WTC11 (cell line): Measurements from ENCODE around the gene COL16A1. TPM values are rescaled to one million over a fixed set of nuclear protein-coding genes. Genes with fewer than 3 reads are reported as not detected.

ENCODE experiments used
- ATAC-seq: fragments of 200-7000 bp; cut with Tn5 transposase; 2 replicates; pipeline ENCODE4 v1.10.0; 2021; ENCODE audit warnings: mild to moderate bottlenecking, moderate library complexity
- CTCF ChIA-PET: fragments of 300-600 bp; sonication (Branson Sonifier 250); formaldehyde crosslinking; loops from one replicate; lab custom pipeline; 2021; ENCODE audit warnings: antibody characterized with exemption; lab: Charles Lee
- POLR2A ChIA-PET: fragments of 350-600 bp; sonication (Branson Sonifier 250); formaldehyde crosslinking; loops from one replicate; lab custom pipeline; 2021; ENCODE audit warnings: antibody characterized with exemption; lab: Charles Lee
- DNase-seq: peaks from one replicate; pipeline ENCODE4 v3.0.0; 2021; ENCODE audit warnings: low spot score
- H3K27ac Mint-ChIP-seq: 2 replicates; pipeline ENCODE4 v1.8.0; 2021; ENCODE audit warnings: mixed read lengths
- H3K27me3 Mint-ChIP-seq: 2 replicates; pipeline ENCODE4 v1.8.0; 2021; ENCODE audit warnings: low read depth, mild to moderate bottlenecking, moderate library complexity, mixed read lengths
- H3K36me3 Mint-ChIP-seq: 2 replicates; pipeline ENCODE4 v1.8.0; 2021; ENCODE audit warnings: mixed read lengths
- H3K4me1 Mint-ChIP-seq: 2 replicates; pipeline ENCODE4 v1.8.0; 2022; ENCODE audit warnings: mixed read lengths
- H3K4me3 Mint-ChIP-seq: 2 replicates; pipeline ENCODE4 v1.8.0; 2021; ENCODE audit warnings: mild to moderate bottlenecking, moderate library complexity, mixed read lengths
- H3K9me3 Mint-ChIP-seq: 2 replicates; pipeline ENCODE4 v1.8.0; 2021; ENCODE audit warnings: mixed read lengths
- ARID4B ChIP-seq: sonication (generic); formaldehyde crosslinking; IDR thresholded peaks from 2 replicates; pipeline ENCODE4 v1.8.0; 2023; ENCODE audit warnings: missing genetic modification reagents, mild to moderate bottlenecking, borderline replicate concordance
- CREM ChIP-seq: sonication (generic); formaldehyde crosslinking; IDR thresholded peaks from 2 replicates; pipeline ENCODE4 v1.8.1; 2022; ENCODE audit warnings: mild to moderate bottlenecking, missing genetic modification reagents, moderate library complexity
- E2F5 ChIP-seq: sonication (generic); formaldehyde crosslinking; IDR thresholded peaks from 2 replicates; pipeline ENCODE4 v1.8.1; 2022; ENCODE audit warnings: mild to moderate bottlenecking, moderate library complexity, missing genetic modification reagents
- EMX1 ChIP-seq: fragments of 250-450 bp; sonication (Bioruptor Pico); IDR thresholded peaks from 2 replicates; pipeline ENCODE4 v1.8.0; 2021; ENCODE audit warnings: mild to moderate bottlenecking
- FOXK1 ChIP-seq: sonication (generic); formaldehyde crosslinking; IDR thresholded peaks from 2 replicates; pipeline ENCODE4 v1.8.0; 2022; ENCODE audit warnings: mild to moderate bottlenecking, moderate library complexity, missing genetic modification reagents
- FOXP1 ChIP-seq: sonication (generic); formaldehyde crosslinking; IDR thresholded peaks from 2 replicates; pipeline ENCODE4 v1.8.0; 2022; ENCODE audit warnings: missing genetic modification reagents, mild to moderate bottlenecking, moderate library complexity, borderline replicate concordance
- GTF2I ChIP-seq: fragments of 250-450 bp; sonication (Bioruptor Pico); conservative IDR thresholded peaks from 2 replicates; pipeline ENCODE4 v1.4.0; 2021; ENCODE audit warnings: mild to moderate bottlenecking
- NFYB ChIP-seq: sonication (generic); formaldehyde crosslinking; conservative IDR thresholded peaks from 2 replicates; pipeline ENCODE4 v1.8.0; 2022; ENCODE audit warnings: low read depth, missing genetic modification reagents
- SOX15 ChIP-seq: fragments of 250-450 bp; sonication (Bioruptor Pico); IDR thresholded peaks from 2 replicates; pipeline ENCODE4 v1.9.0; 2021; ENCODE audit warnings: mild to moderate bottlenecking
- USF2 ChIP-seq: sonication (generic); formaldehyde crosslinking; IDR thresholded peaks from 2 replicates; pipeline ENCODE4 v1.8.1; 2023; ENCODE audit warnings: mild to moderate bottlenecking, missing genetic modification reagents, moderate library complexity
- ZNF219 ChIP-seq: sonication (generic); formaldehyde crosslinking; IDR thresholded peaks from 2 replicates; pipeline ENCODE4 v1.8.0; 2023; ENCODE audit warnings: missing genetic modification reagents, mild to moderate bottlenecking, borderline replicate concordance
- ZSCAN18 ChIP-seq: fragments of 250-450 bp; sonication (Bioruptor Pico); IDR thresholded peaks from 2 replicates; pipeline ENCODE4 v2.1.2; 2022; ENCODE audit warnings: mild to moderate bottlenecking, moderate library complexity
- total RNA-seq: library from RNA; stranded (reverse); gene quantifications from 3 replicates; pipeline ENCODE4 v1.2.3, GENCODE V29; 2021
- TF ChIP-seq, protein P1 (sequence below): sonication (generic); formaldehyde crosslinking; IDR thresholded peaks from 2 replicates; pipeline ENCODE4 v1.8.1; 2022; ENCODE audit warnings: low read depth, missing genetic modification reagents, borderline replicate concordance
- TF ChIP-seq, protein P2 (sequence below): sonication (generic); formaldehyde crosslinking; IDR thresholded peaks from 2 replicates; pipeline ENCODE4 v1.8.0; 2023; ENCODE audit warnings: missing genetic modification reagents

The COL16A1 gene
- total RNA-seq, 1 experiment from 2014 or later, result 8.8 TPM

DNA sequence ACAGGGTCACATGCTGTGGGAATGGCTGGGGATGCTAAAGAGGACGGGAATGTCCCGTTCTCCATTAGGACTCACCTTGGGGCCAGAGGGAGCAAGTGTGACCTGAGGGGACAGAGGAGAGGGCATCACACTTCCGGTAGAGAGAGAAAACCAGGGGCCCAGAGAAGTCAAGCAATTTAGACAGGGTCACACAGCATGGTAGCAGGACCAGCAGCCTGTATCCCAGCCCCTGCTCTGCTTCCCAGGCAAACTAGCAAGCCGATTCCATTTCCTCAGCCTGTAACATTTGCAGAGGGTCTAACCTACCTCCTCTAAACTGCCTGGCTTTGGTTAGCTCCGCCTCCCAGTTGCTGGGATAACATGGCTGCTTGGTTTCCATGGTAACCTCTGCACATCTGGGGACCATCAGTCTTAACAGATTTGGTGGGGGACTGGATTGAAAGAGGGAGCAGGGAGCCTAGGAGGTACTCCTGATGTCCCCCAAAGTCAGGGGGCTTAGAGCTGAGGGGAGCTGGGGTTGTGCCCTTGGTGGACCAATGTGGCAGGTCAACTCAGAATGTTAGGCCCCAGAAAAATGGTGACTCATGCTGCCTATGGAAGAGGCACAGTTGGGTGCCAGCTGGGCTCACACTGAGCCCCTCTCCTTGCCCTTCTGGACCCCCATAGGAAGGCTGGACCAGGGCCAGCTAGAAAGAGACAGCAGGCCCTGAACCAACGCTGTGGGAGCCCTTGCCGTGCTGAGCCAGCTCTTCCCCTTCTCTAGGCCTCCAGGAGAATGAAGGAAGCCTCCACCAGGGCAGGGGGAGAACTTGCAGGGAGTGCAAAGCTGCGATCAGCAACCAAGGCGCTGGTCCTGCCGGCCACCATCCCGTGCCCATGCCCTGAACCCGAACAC is 9.5 kb downstream of the COL16A1 start (continued):
- no peak for TF ChIP-seq E2F5
- TF ChIP-seq ZNF219 (CRISPR knock-in tag), result no peak
- no peak for TF ChIP-seq EMX1 (CRISPR knock-in tag)

DNA sequence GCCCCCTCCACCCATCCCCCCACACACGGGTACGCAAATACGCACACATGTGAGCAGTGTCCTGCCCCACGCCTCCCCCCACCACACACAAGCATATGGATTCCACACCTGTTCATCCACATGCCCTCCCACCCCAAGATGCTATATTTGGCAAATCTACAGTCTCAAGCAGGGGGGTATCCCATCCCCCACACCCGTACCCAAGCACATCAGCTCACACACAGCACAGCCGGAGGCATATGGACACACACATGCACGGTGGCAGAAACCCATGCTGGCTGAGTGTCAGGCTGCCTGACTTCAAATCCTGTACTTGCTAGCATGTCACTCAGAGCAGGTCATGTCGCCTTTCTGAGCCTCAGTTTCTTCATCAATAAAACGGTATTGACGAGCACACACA is 10.6 kb downstream of the COL16A1 start:
- no peak overlapping the region for H3K4me3 Mint-ChIP-seq
- DNase-seq (no peak), ATAC-seq (no peak)
- ChIA-PET POLR2A (no interaction called here), CTCF (interaction anchor here (1.7 to 2.0 kb wide), 2 partner anchors 75 to 96 kb away, joined by 4 to 8 read pairs; no protein-coding TSS in a partner anchor)
- no peak for TF ChIP-seq NFYB
- no peak for TF ChIP-seq GTF2I (CRISPR knock-in tag)
- TF ChIP-seq CREM (CRISPR knock-in tag), result no peak
- no peak for TF ChIP-seq USF2 (CRISPR knock-in tag)
- TF ChIP-seq FOXP1 (CRISPR knock-in tag), result no peak
- TF ChIP-seq, protein P1, sequence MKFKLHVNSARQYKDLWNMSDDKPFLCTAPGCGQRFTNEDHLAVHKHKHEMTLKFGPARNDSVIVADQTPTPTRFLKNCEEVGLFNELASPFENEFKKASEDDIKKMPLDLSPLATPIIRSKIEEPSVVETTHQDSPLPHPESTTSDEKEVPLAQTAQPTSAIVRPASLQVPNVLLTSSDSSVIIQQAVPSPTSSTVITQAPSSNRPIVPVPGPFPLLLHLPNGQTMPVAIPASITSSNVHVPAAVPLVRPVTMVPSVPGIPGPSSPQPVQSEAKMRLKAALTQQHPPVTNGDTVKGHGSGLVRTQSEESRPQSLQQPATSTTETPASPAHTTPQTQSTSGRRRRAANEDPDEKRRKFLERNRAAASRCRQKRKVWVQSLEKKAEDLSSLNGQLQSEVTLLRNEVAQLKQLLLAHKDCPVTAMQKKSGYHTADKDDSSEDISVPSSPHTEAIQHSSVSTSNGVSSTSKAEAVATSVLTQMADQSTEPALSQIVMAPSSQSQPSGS (CRISPR knock-in tag), result no peak
- TF ChIP-seq ARID4B, result no peak
- TF ChIP-seq FOXK1 (CRISPR knock-in tag), result no peak
- TF ChIP-seq SOX15, result no peak
- TF ChIP-seq, protein P2, sequence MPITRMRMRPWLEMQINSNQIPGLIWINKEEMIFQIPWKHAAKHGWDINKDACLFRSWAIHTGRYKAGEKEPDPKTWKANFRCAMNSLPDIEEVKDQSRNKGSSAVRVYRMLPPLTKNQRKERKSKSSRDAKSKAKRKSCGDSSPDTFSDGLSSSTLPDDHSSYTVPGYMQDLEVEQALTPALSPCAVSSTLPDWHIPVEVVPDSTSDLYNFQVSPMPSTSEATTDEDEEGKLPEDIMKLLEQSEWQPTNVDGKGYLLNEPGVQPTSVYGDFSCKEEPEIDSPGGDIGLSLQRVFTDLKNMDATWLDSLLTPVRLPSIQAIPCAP (CRISPR knock-in tag), result no peak
- H3K9me3 Mint-ChIP-seq, result no peaks in the 10 kb centered on the region
- no peak overlapping the region for H3K27ac Mint-ChIP-seq
- H3K4me1 Mint-ChIP-seq, result peaks cover 7% of the 10 kb centered on the region
- H3K27me3 Mint-ChIP-seq, result no peaks in the 10 kb centered on the region
- H3K36me3 Mint-ChIP-seq, result no peaks in the 10 kb centered on the region

DNA sequence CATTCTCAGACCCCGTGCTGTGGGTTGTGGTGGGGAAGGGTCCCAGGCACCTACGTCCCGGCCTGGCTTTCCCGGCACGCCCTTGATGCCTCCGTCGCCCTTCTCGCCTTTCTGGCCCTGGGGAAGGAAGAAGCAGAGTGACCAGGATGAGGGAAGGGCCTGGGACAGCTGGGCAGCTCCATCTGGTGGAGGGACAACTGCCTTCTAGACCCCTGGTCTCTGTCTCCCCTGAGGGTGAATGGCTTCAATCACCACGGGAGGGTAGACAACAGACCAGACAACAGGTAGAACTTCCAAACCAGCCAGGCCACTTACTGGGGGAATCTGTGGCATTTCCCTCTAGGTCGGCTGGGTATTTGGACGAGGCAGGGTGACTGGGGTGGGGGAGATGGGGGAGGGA is 11.9 kb downstream of the COL16A1 start:
- no peak for DNase-seq
- no peak overlapping the region; the same call in 1 of the 2 replicates for H3K27ac Mint-ChIP-seq
- no peaks in the 10 kb centered on the region for H3K27me3 Mint-ChIP-seq
- no peak for TF ChIP-seq ZSCAN18 (CRISPR knock-in tag)
- TF ChIP-seq, protein P2 (CRISPR knock-in tag), result no peak
- H3K4me3 Mint-ChIP-seq, result no peak overlapping the region
- no peaks in the 10 kb centered on the region for H3K36me3 Mint-ChIP-seq
- ATAC-seq, result no peak
- ChIA-PET CTCF (interaction anchor here (0.6 to 1.2 kb wide), 4 partner anchors 15 to 508 kb away, joined by 3 to 6 read pairs (median 3); no protein-coding TSS in a partner anchor), POLR2A (no interaction called here)
- peaks cover 2% of the 10 kb centered on the region; the same call in 1 of the 2 replicates for H3K4me1 Mint-ChIP-seq
- H3K9me3 Mint-ChIP-seq, result no peaks in the 10 kb centered on the region
